Erythroblast (primary cell): Measurements from ENCODE around the gene CPNE2.

Experiments
- DNase-seq, 2 experiments: peaks; one replicate each; lab custom pipeline; 2025; lab: John Stamatoyannopoulos, UW
- GATA1 ChIP-seq: IDR thresholded peaks from 2 replicates; pipeline ENCODE4 v1.6.1; 2011; ENCODE audit warnings: low read depth, mild to moderate bottlenecking, control low read depth, low read length, moderate library complexity
- POLR2A ChIP-seq: IDR thresholded peaks from 2 replicates; pipeline ENCODE4 v1.6.1; 2011; ENCODE audit warnings: mild to moderate bottlenecking, low read length

CPNE2 gene

GRCh38 chr16:57192720-57193486 lies 100.5 kb downstream of the CPNE2 start:
- no peak for DNase-seq
- no peak for TF ChIP-seq GATA1
- no peak for TF ChIP-seq POLR2A

- no peak for DNase-seq
- TF ChIP-seq GATA1 = no peak
Observed at GRCh38 chr16:57194512-57194911, 102.1 kb downstream of the CPNE2 start.

GRCh38 chr16:57196286-57196685 lies 103.9 kb downstream of the CPNE2 start:
- DNase-seq = no peak
- TF ChIP-seq GATA1 = no peak
- no peak for TF ChIP-seq POLR2A

GRCh38 chr16:57196753-57197152 lies 104.4 kb downstream of the CPNE2 start:
- no peak for DNase-seq
- TF ChIP-seq POLR2A (no peak), GATA1 (no peak)
